ENCODE data around the gene REST. TPM values are rescaled to one million over a fixed set of nuclear protein-coding genes. Genes with fewer than 3 reads are reported as not detected.
"Not testable (repeated sequence)": the region's sequence is repeated elsewhere in the genome, so short reads cannot be mapped to it uniquely, and the experiment has no call there.

Gene REST
- polyA plus RNA-seq, 12 donors: 25.5 to 38.7 (median 28.6) TPM; not detected in 1

- peak; percentile 72 for DNase-seq
These were observed 746 bp downstream of the REST start for GRCh38 chr4:56908206-56909085.

DNA sequence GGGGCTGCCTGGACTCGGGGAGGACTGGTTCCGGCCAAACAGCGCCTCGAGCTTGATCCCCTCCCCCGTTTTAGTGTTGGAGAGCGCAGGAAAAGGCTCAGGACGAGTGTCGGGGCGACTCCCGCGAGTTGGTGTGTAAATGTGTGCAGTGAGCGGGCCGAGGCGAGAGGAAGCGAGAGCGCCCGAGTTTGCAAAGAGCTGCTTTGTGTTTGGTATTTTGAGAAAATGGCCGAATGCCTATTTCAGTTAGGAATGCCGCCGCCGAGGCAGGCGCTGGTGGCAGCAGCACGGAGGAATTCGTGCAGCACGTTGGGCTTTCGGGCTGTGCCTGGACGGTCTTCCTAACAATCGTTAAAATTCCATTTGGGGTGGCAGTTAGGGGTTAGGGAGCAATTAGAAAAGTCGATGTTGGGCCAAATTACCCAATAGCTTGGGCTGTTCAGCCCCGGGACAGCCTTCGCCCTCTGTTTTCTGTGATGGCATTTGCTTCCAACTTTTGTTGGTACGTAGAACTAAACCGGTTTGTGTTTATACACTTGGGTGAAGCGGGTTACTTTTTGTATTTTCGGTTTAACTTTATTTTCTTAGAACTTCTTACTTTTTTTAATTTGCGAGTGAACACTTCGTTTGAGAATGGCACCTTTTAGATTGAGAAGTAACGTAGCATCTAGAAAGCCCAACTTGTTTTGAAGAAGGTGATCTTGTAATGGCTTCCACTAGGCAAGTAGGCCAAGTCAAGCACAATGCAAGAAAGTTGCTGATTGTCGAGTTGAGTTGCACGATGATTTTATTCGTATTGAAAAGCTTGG lies 1.6 kb downstream of the REST start:
- DNase-seq: peak; percentile 51

- no peak for DNase-seq
These were observed 2.7 kb downstream of the REST start for GRCh38 chr4:56910172-56910967.

DNA sequence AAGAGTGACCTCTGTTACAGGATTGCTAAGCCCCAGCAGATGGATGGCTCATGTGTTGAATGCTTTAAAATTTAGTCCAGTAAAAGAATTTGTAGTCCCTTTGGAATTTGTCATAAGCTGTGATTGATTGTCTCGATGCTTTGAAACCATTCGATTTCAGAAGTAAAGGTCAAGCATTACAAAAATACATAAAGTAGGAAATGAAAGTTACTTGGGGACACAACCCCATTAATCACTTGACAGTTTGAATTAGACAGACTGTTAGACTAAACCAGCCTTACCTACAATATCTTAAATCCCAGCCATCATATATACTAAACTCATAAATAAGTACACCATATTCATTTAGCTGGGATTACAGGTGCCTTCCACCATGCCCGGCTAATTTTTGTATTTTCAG lies 6.6 kb downstream of the REST start:
- DNase-seq: no peak

- not testable (repeated sequence) for DNase-seq
These were observed 7.3 kb downstream of the REST start for GRCh38 chr4:56914977-56915376.

DNA sequence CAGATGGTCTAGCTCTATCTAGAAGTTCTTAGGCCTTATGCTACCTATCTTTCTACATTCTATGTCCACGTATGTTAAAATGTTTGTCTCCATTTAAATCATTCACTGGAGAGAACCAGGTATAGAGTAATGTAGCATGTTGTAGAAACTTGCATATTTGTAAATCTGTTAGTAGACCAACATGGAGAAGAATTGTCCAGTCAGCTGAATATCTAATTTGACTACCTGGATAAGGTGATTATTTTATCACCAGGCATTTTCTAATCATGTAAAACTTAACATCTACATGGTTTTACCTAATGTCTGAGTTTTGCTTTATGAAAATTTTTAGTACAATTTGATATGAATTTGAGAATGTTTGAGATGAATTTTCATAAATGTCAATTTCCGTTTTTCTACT lies 19.5 kb downstream of the REST start:
- no peak for DNase-seq

DNA sequence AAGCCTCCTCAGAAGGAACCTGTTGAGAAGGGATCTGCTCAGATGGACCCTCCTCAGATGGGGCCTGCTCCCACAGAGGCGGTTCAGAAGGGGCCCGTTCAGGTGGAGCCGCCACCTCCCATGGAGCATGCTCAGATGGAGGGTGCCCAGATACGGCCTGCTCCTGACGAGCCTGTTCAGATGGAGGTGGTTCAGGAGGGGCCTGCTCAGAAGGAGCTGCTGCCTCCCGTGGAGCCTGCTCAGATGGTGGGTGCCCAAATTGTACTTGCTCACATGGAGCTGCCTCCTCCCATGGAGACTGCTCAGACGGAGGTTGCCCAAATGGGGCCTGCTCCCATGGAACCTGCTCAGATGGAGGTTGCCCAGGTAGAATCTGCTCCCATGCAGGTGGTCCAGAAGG lies 22.9 kb downstream of the REST start:
- DNase-seq: no peak

- no peak for DNase-seq
These were observed 24.2 kb downstream of the REST start for GRCh38 chr4:56931924-56932323.

DNA sequence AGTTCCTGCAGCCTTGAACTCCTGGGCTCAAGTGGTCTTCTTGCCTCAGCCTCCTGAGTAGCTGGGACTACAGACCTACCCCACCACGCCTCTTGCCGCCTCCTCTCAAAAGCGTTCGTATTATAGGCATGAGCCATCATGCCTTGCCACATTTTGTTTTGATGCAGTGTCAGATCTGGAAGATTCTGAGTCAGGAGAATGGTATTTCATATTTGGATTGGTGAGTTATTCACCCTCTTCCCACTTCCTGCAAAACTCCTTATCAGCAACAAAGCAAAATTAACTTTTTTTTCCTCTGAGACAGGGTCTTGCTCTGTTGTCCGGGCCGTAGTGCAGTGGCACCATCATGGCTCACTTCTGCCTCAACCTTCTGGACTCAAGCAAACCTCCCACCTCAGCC lies 29.6 kb downstream of the REST start:
- DNase-seq: no peak

DNA sequence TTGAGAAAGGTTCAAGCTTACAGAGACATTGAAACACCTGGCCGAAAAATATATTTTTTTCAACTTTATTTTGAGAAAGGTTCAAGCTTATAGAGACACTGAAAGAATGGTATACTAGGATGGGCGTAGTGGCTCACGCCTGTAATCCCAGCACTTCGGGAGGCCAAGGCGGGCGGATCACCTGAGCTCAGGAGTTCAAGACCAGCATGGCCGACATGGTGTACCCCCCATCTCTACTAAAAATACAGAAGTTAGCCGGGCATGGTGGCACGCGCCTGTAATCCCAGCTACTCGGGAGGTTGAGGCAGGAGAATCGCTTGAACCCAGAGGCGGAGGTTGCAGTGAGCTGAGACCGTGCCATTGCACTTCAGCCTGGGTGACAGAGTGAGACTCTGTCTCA lies 32.1 kb downstream of the REST start:
- not testable (repeated sequence) for DNase-seq

- no peak for DNase-seq
These were observed 32.7 kb downstream of the REST start for GRCh38 chr4:56940403-56940802.

DNA sequence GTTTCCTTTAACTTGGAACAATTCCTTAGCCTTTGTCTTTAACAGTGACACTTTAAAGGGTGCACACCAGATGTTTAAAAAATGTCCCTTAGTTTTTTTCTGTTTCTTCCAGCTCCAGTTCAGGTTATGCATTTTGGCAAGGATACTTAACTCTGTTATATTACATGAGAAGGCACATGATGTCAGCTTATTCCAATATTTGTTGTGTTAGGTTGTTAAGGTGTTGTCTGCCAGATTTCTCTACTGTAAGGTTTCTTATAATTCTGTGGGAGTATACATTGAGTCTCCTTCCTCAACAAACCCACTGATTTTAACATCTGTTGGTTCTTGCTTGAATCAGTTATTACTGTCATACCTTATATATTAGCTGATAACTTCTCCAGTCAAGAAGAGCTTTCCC lies 33.3 kb downstream of the REST start:
- peak; percentile 47 for DNase-seq

GRCh38 chr4:56941403-56941802 lies 33.7 kb downstream of the REST start:
- DNase-seq: no peak

DNA sequence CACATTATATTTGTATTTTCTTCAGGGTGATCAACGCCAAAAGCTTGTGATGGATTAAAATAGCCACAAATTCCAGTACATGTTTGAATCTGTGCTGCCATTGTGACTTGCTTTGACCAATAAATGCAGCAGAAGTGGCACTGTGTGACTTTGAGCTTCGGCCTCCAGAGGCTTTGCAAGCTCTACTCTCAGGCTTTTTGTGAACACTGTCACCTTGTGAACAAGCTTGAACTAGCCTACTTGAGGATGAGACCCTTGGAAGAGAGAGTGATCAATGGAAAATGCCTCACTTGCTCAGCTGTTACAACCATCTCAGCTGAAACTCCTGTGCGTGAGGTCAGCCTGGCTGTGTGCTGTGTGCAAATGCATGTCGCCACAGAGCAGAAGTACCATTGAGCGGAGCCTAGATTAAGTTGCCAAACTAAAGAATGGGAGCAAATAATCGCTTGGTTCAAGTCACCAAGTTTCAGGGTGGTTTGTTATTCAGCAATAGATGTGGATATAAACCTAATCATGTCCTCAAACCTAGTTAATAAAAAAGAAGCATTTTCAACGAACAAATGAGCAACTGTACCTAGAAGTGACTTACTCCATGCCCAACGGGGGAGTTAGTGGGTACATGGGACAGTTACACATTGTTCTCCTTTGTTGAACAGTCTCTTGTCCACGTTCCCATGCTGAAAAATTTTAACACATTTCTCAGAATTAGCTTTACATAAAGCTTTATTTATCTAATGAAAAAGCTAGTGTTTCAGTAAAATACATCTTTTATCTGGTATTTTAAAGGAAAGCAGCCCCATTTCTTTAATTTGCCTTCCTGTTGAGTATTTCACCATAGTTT lies 46.2 kb downstream of the REST start:
- DNase-seq: no peak

DNA sequence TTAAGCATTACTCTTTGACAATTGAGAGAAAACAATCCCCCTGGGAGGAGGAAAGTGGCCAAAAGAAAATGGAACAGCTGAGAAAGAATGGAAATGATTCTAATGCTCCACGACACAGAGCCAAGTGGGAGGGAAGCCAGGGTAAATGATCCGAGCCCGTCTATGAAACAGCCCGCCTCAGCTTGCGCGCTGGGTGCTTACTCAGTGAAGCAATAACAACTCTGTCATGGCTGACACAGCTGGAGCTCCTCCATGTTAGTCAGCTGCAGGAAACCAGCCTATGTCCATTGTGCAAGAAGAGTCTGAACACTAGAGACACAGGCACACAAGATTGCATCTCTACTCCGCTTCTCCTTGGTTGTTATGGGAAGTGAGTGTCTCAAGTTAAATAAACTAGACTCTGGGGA lies 50.4 kb downstream of the REST start:
- peak; percentile 97 for DNase-seq

- no peak for DNase-seq
These were observed 51.4 kb downstream of the REST start for GRCh38 chr4:56959100-56959499.

DNA sequence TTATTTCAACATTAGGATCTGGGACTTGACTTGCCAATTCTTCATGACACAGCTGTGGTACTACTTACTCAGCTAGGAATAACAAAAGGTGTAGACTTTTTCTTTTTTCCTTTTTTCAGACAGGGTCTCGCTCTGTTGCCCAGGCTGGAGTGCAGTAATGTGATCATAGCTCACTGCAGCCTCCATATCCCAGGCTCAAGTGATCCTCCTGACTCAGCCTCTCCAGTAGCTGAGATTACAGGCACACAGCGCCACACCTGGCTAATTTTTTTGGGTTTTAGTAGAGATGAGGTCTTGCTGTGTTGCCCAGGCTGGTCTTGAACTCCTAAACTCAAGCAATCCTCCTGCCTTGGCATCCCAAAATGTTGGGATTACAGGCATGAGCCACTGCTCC lies 53.4 kb downstream of the REST start:
- DNase-seq: no peak

- DNase-seq: no peak
These were observed 63.7 kb downstream of the REST start for GRCh38 chr4:56971383-56971782.

GRCh38 chr4:56972389-56972788 lies 64.7 kb downstream of the REST start:
- no peak for DNase-seq

DNA sequence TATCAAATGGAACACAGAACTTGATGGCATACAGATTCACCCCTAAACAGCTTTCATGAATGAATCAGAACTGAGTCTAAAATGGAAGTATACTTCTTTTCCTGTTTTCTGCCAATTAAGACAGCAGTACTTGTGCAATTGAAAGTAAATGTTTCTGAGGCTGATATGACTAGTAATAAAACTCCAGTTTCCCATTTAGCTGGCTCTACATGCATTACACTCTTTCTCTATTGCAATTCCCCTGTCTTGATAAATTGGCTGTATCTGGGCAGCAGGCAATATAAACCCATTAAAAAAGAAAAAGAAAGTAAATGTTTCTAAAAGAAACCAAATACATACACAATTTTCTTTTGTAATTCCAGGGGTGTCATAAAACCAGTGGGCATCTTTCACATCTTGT lies 65.1 kb downstream of the REST start:
- no peak for DNase-seq

GRCh38 chr4:56973336-56973735 lies 65.6 kb downstream of the REST start:
- DNase-seq: no peak
